Nephron (organoid): Measurements from ENCODE around the gene MSL1.
A peak's percentile ranks its signal among the peaks of the same experiment; 100 is the strongest.

Experiments
- H3K27ac Mint-ChIP-seq, 3 experiments: 2 replicates each; pipeline ENCODE4 v1.8.0; 2020; ENCODE audit warnings: mixed read lengths in 3 of 3, mild to moderate bottlenecking in 2 of 3, moderate library complexity in 1 of 3
- H3K27me3 Mint-ChIP-seq: 2 replicates; pipeline ENCODE4 v1.8.0; 2021; ENCODE audit warnings: low read depth, mild to moderate bottlenecking, moderate library complexity, mixed read lengths
- H3K36me3 Mint-ChIP-seq: 2 replicates; pipeline ENCODE4 v1.8.0; 2020; ENCODE audit warnings: low read depth, mixed read lengths
- H3K4me1 Mint-ChIP-seq: 2 replicates; pipeline ENCODE4 v1.8.0; 2020; ENCODE audit warnings: mixed read lengths
- H3K4me3 Mint-ChIP-seq, 3 experiments: 2 replicates each; pipeline ENCODE4 v1.8.0; 2020; ENCODE audit warnings: mild to moderate bottlenecking in 3 of 3, mixed read lengths in 3 of 3, moderate library complexity in 2 of 3
- H3K9me3 Mint-ChIP-seq: 2 replicates; pipeline ENCODE4 v1.8.0; 2020; ENCODE audit warnings: mixed read lengths
- TF ChIP-seq, protein P1 (sequence below), 3 experiments: fragments of 200-600 bp; sonication (generic); IDR thresholded peaks; one replicate each; pipeline ENCODE4 v1.5.0; 2021; ENCODE audit warnings: antibody characterized with exemption in 3 of 3; ENCODE audit not compliant: unreplicated experiment in 3 of 3

MSL1 gene

DNA sequence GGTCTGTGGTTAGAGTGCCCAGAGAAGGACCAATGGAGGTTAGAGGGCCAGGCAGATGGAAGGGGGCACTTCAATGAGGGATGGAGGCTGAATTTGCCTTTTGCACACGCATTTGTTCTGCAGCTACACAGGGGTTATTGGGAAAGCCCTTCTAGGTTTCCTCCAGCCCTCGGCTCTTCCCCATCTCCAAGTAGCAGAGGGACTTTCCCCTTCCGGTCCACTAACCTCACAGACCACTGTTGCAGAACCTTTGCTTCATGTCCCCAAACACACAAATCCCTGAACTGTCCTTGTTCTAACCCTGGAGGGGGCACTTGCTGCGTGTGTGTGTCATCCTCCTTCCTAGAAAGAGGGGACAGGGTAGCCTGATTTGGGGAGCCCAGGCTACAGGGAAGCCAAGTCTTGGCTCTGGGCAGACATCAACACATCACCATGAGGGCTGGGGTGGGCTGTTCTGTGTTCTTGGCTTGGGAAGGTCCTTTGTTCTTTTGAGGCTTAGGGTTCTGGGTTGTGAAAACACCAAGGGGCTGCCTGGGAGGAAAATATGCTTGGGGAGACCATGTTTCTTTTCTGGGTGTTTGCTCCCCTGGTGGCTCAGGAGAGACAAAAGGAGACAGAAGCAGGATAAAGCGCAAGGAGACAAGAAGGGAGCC is 14.1 kb upstream of the MSL1 start:
- peaks cover 94% of the 10 kb centered on the region for H3K4me1 Mint-ChIP-seq
- peak overlapping the region; percentile 95 to 99 (median 99) for H3K27ac Mint-ChIP-seq
- H3K27me3 Mint-ChIP-seq, result no peaks in the 10 kb centered on the region
- H3K36me3 Mint-ChIP-seq, result no peaks in the 10 kb centered on the region
- TF ChIP-seq, protein P1, sequence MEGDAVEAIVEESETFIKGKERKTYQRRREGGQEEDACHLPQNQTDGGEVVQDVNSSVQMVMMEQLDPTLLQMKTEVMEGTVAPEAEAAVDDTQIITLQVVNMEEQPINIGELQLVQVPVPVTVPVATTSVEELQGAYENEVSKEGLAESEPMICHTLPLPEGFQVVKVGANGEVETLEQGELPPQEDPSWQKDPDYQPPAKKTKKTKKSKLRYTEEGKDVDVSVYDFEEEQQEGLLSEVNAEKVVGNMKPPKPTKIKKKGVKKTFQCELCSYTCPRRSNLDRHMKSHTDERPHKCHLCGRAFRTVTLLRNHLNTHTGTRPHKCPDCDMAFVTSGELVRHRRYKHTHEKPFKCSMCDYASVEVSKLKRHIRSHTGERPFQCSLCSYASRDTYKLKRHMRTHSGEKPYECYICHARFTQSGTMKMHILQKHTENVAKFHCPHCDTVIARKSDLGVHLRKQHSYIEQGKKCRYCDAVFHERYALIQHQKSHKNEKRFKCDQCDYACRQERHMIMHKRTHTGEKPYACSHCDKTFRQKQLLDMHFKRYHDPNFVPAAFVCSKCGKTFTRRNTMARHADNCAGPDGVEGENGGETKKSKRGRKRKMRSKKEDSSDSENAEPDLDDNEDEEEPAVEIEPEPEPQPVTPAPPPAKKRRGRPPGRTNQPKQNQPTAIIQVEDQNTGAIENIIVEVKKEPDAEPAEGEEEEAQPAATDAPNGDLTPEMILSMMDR (IDR thresholded peaks at IDR 0.05; ENCODE audit: unreplicated experiment in 3 of 3), result no peak
- H3K9me3 Mint-ChIP-seq, result no peaks in the 10 kb centered on the region
- H3K4me3 Mint-ChIP-seq, result peak overlapping the region; percentile 48 to 63 (median 58)

DNA sequence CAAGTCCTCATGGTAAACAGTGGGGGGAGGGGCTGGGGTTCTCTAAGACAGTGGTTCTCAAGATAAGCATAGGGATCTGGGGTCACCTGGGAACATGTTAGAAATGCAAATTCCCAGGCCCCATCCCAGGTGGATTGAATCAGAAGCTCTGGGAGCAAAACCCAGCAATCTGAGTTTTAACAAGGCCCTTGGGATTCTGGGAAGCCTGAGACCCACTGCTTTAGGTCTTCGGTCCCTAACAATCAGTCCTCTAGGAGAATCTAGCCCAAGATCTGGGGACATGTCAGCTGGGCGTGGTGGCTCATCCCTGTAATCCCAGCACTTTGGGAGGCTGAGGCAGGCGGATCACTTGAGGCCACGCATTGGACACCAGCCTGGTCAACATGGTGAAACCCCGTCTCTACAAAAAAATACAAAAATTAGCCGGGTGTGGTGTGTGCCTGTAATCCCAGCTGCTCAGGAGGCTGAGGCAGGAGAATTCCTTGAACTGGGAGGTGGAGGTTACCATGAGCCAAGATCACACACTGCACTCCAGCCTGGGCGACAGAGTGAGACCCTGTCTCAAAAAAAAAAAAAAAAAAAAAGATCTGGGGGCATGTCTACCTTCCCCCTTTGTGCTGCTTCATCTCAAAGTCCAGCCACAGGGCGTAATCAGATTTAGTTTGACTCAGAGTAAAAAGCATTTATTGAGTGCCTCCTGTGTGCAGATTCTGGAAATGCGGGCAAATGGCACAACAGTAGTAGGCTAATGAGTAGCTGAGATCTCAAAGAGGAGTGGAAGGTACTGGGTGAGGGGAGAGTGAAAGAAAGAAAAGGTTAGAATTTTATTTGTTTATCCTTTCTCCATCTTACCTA is 12.6 kb upstream of the MSL1 start:
- H3K4me3 Mint-ChIP-seq, result peak overlapping the region in 1 of 3 experiments; percentile 0
- H3K27me3 Mint-ChIP-seq, result no peaks in the 10 kb centered on the region
- peak overlapping the region; percentile 95 to 96 (median 95) for H3K27ac Mint-ChIP-seq
- H3K4me1 Mint-ChIP-seq, result peaks cover 93% of the 10 kb centered on the region
- TF ChIP-seq, protein P1 (IDR thresholded peaks at IDR 0.05; ENCODE audit: unreplicated experiment in 3 of 3), result no peak
- H3K9me3 Mint-ChIP-seq, result no peaks in the 10 kb centered on the region
- no peaks in the 10 kb centered on the region for H3K36me3 Mint-ChIP-seq

DNA sequence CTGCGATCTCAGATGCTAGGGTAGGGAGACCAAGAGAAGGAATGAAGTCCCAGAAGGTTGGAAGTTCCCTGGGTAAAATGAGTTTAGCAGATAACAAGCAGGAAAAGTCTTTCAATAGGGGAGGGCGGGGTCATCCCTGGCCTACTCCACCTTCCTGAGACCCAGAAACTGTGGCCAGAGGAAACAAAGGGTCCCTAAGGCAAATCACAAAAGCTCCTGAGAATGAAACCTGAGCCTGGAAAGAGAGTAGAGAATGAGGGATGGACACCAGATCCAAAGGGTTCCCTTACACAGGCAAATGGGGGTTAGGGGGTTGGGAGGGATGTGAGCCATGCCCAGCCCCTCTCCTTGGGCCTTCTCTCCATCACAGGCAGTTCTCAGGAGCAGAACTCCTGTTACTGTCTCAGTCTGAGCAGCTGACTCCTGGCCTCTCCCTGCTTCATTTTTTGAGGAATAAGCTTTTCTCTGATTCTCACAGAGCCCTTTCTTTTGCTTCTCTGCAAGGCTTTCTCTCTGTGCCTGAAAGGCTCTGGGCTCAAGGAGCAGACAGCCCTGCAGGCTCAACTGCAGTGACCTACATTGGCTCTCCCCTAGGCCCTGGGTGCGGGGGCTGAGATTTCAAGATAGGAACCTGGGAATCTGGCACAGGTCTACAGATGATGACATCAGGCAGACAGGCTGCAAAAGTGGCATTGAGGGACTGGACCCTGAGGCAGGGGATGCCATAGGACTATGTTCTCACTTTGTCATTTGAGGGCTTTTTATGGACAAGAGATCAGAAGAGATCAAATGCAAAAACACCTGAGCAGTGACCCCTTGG is 11.5 kb upstream of the MSL1 start:
- TF ChIP-seq, protein P1 (IDR thresholded peaks at IDR 0.05; ENCODE audit: unreplicated experiment in 3 of 3), result no peak
- no peaks in the 10 kb centered on the region for H3K36me3 Mint-ChIP-seq
- peaks cover 92% of the 10 kb centered on the region for H3K4me1 Mint-ChIP-seq
- no peaks in the 10 kb centered on the region for H3K27me3 Mint-ChIP-seq
- peak overlapping the region; percentile 45 to 57 (median 51) for H3K4me3 Mint-ChIP-seq
- H3K27ac Mint-ChIP-seq, result peak overlapping the region; percentile 95 to 96 (median 95)
- no peaks in the 10 kb centered on the region for H3K9me3 Mint-ChIP-seq

DNA sequence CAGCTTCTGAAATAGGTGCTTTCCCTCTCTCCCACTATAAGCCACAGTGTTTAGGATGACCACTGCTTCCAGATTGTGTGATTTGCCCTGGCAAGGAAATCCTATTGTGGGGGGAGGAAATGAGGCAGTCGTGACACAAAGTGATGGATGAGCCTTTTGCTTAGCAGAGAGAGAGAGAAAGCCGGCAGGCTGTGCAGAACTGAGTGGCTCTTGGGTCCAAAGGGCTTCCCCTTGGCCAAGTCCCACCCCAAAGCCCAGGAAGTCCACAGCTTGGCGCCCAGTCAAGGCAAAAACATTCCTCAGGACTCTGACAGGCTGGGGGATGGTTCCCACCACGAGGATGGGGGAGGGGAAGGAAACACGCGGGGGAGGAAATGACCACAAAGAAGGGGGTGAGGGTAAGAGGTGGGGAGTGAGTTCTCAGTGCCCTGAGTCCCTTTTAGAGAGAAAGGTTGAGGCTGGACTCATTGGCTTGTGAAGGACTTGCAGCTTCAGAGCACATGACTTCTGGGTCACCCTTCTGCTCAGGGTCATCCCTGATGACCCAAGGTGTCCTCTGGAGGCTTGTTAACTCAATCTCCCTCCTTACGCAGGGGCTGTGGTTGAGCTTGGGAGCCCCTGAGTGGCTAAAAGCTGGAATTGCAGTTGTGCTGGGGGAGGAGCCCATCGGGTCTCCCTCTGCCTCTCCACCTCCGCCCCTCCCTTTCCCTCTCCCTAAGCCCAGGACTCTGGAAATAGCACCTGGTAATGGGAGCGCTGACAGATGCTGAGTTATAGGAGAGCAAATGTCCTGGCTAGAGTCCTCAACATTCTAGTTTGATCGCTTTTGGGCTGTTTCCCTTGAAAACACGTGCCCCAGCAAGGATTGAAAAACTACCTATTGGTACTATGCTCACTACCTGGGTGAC is 10.3 kb upstream of the MSL1 start:
- Mint-ChIP-seq H3K4me1 (peaks cover 92% of the 10 kb centered on the region), H3K9me3 (no peaks in the 10 kb centered on the region), H3K4me3 (peak overlapping the region; percentile 16 to 57 (median 53)), H3K27me3 (no peaks in the 10 kb centered on the region), H3K36me3 (no peaks in the 10 kb centered on the region), H3K27ac (peak overlapping the region; percentile 95 to 96 (median 95))
- TF ChIP-seq, protein P1 (IDR thresholded peaks at IDR 0.05; ENCODE audit: unreplicated experiment in 3 of 3), result peak; percentile 85 to 91 (median 90)

DNA sequence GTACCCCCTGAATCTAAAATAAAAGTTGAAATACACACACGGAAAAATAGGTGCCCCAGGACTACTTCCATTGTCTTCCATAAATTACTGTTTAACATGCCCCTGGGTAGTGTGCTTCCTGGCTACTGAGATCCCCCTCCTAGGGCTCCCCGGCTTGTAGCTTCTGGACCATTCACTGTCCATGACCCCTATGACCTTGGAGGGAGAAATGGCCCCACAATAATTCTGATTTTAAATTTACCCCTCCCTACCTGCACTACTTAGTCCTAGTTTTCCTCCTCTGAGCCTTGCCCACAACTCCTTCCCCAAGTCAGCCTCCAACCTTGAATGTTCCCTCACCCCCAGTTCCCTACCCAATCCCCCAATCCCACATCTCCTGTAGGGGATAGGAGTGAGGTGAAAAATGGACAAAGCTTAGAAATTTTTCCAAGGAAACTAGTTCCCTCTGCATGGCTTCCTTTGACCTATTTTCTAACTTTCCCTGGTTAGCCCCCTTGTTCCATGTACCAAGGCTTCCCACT is 9.5 kb upstream of the MSL1 start:
- H3K4me3 Mint-ChIP-seq, result peak overlapping the region; percentile 16 to 57 (median 53)
- no peaks in the 10 kb centered on the region for H3K36me3 Mint-ChIP-seq
- peak overlapping the region; percentile 95 to 96 (median 95) for H3K27ac Mint-ChIP-seq
- H3K9me3 Mint-ChIP-seq, result no peaks in the 10 kb centered on the region
- peaks cover 86% of the 10 kb centered on the region for H3K4me1 Mint-ChIP-seq
- no peaks in the 10 kb centered on the region for H3K27me3 Mint-ChIP-seq
- TF ChIP-seq, protein P1 (IDR thresholded peaks at IDR 0.05; ENCODE audit: unreplicated experiment in 3 of 3), result no peak
